ENCODE results near the gene SLC12A8.
A peak's percentile ranks its signal among the peaks of the same experiment; 100 is the strongest.

Gene SLC12A8

GRCh38 chr3:125055913-125056745 lies 156.4 kb downstream of the SLC12A8 start, which contains the start of gene HEG1:
TSS of gene HEG1 (minus strand) at chr3:125055997. CDS start at chr3:125055890, 107 bp downstream.
- peak within 1 kb of the TSS; percentile 64 for H4K8ac ChIP-seq (ENCODE audit: low read length)
- H3K18ac ChIP-seq (ENCODE audit: low read depth in 1 of 2, low read length in 2 of 2): peak within 1 kb of the TSS; percentile 88 to 90
- no peak within 1 kb of the TSS for H2AFZ ChIP-seq (ENCODE audit: low read depth, low read length)
- peaks cover 19% of the 10 kb centered on the region for H3K4me1 ChIP-seq (ENCODE audit: control insufficient read depth, insufficient read depth, low read depth, low read length)
- no peaks in the 10 kb centered on the region for H3K79me1 ChIP-seq (replicated peaks; ENCODE audit: low read length, poor library complexity, severe bottlenecking)
- H4K91ac ChIP-seq (ENCODE audit: low read length): peak within 1 kb of the TSS; percentile 70
- H3K27me3 ChIP-seq (ENCODE audit: control insufficient read depth in 1 of 2, insufficient read depth in 1 of 2, low read length in 2 of 2): no peaks in the 10 kb centered on the region
- peak within 1 kb of the TSS; percentile 54 for H2BK5ac ChIP-seq (ENCODE audit: low read depth, low read length, poor library complexity, severe bottlenecking)
- peak within 1 kb of the TSS in 1 of 2 experiments; percentile 34 for H3K23ac ChIP-seq (ENCODE audit: low read length in 2 of 2)
- H2AK5ac ChIP-seq (ENCODE audit: low read length, severe bottlenecking): no peak within 1 kb of the TSS
- peak within 1 kb of the TSS; percentile 27 to 42 for H3K4ac ChIP-seq (ENCODE audit: low read depth in 1 of 2, low read length in 2 of 2)
- peak within 1 kb of the TSS; percentile 55 for H3K27ac ChIP-seq (ENCODE audit: low read length, poor library complexity, severe bottlenecking)
- WGBS: 4% methylated on average over 35 of the region's 67 CpGs
- H3K9ac ChIP-seq (ENCODE audit: low read length): peak within 1 kb of the TSS; percentile 98
- peaks cover 0 to 10% of the 10 kb centered on the region in 2 experiments for H3K36me3 ChIP-seq (ENCODE audit: control insufficient read depth in 1 of 2, insufficient read depth in 2 of 2, low read depth in 1 of 2, low read length in 2 of 2)
- H3K14ac ChIP-seq (ENCODE audit: low read length in 2 of 2): peak within 1 kb of the TSS in 1 of 2 experiments; percentile 69
- H3K4me3 ChIP-seq (ENCODE audit: insufficient read depth in 1 of 2, low read depth in 1 of 2, low read length in 2 of 2): peak within 1 kb of the TSS; percentile 84 to 94
- peak; percentile 91 for DNase-seq
- H2BK15ac ChIP-seq (ENCODE audit: low read depth, poor library complexity, severe bottlenecking): peak within 1 kb of the TSS; percentile 83
- H3K9me3 ChIP-seq (ENCODE audit: control insufficient read depth, low read length): no peaks in the 10 kb centered on the region
- peak within 1 kb of the TSS; percentile 73 for H3K4me2 ChIP-seq (ENCODE audit: low read length, poor library complexity, severe bottlenecking)
- peak within 1 kb of the TSS in 1 of 2 experiments; percentile 45 for H2BK12ac ChIP-seq (ENCODE audit: low read length in 2 of 2)
- H2BK120ac ChIP-seq (ENCODE audit: low read depth, low read length): peak within 1 kb of the TSS; percentile 67

GRCh38 chr3:125055331-125055912 lies 157.1 kb downstream of the SLC12A8 start:
- no peak overlapping the region for H2AFZ ChIP-seq (ENCODE audit: low read depth, low read length)
- H3K4me1 ChIP-seq (ENCODE audit: control insufficient read depth, insufficient read depth, low read depth, low read length): peaks cover 20% of the 10 kb centered on the region
- H3K27me3 ChIP-seq (ENCODE audit: control insufficient read depth in 1 of 2, insufficient read depth in 1 of 2, low read length in 2 of 2): no peaks in the 10 kb centered on the region
- H3K36me3 ChIP-seq (ENCODE audit: control insufficient read depth in 1 of 2, insufficient read depth in 2 of 2, low read depth in 1 of 2, low read length in 2 of 2): peaks cover 0 to 16% of the 10 kb centered on the region in 2 experiments
- H2BK5ac ChIP-seq (ENCODE audit: low read depth, low read length, poor library complexity, severe bottlenecking): peak overlapping the region; percentile 54
- H2BK15ac ChIP-seq (ENCODE audit: low read depth, poor library complexity, severe bottlenecking): peak overlapping the region; percentile 83
- H3K14ac ChIP-seq (ENCODE audit: low read length in 2 of 2): peak overlapping the region in 1 of 2 experiments; percentile 69
- H4K8ac ChIP-seq (ENCODE audit: low read length): peak overlapping the region; percentile 64
- H3K23ac ChIP-seq (ENCODE audit: low read length in 2 of 2): peak overlapping the region in 1 of 2 experiments; percentile 34
- under 1% methylated on average over 53 of the region's 78 CpGs for WGBS
- H4K91ac ChIP-seq (ENCODE audit: low read length): peak overlapping the region; percentile 70
- peak overlapping the region; percentile 27 to 42 for H3K4ac ChIP-seq (ENCODE audit: low read depth in 1 of 2, low read length in 2 of 2)
- no peaks in the 10 kb centered on the region for H3K9me3 ChIP-seq (ENCODE audit: control insufficient read depth, low read length)
- H3K9ac ChIP-seq (ENCODE audit: low read length): peak overlapping the region; percentile 98
- peak overlapping the region; percentile 88 to 90 for H3K18ac ChIP-seq (ENCODE audit: low read depth in 1 of 2, low read length in 2 of 2)
- peaks cover under 1% of the 10 kb centered on the region for H3K79me1 ChIP-seq (replicated peaks; ENCODE audit: low read length, poor library complexity, severe bottlenecking)
- no peak for DNase-seq
- H2BK120ac ChIP-seq (ENCODE audit: low read depth, low read length): peak overlapping the region; percentile 67
- peak overlapping the region; percentile 84 to 94 for H3K4me3 ChIP-seq (ENCODE audit: insufficient read depth in 1 of 2, low read depth in 1 of 2, low read length in 2 of 2)
- peak overlapping the region in 1 of 2 experiments; percentile 45 for H2BK12ac ChIP-seq (ENCODE audit: low read length in 2 of 2)
- H2AK5ac ChIP-seq (ENCODE audit: low read length, severe bottlenecking): no peak overlapping the region
- peak overlapping the region; percentile 34 for H3K4me2 ChIP-seq (ENCODE audit: low read length, poor library complexity, severe bottlenecking)
- H3K27ac ChIP-seq (ENCODE audit: low read length, poor library complexity, severe bottlenecking): peak overlapping the region; percentile 19

- Histone ChIP-seq H3K79me1 (replicated peaks; ENCODE audit: low read length, poor library complexity, severe bottlenecking) (peaks cover 4% of the 10 kb centered on the region), H2BK120ac (ENCODE audit: low read depth, low read length) (peak overlapping the region; percentile 67), H3K9me3 (ENCODE audit: control insufficient read depth, low read length) (no peaks in the 10 kb centered on the region), H3K14ac (ENCODE audit: low read length in 2 of 2) (peak overlapping the region in 1 of 2 experiments; percentile 37), H3K23ac (ENCODE audit: low read length in 2 of 2) (no peak overlapping the region), H3K27me3 (ENCODE audit: control insufficient read depth in 1 of 2, insufficient read depth in 1 of 2, low read length in 2 of 2) (no peaks in the 10 kb centered on the region), H3K4me1 (ENCODE audit: control insufficient read depth, insufficient read depth, low read depth, low read length) (peaks cover 21% of the 10 kb centered on the region), H2BK5ac (ENCODE audit: low read depth, low read length, poor library complexity, severe bottlenecking) (no peak overlapping the region), H2AK5ac (ENCODE audit: low read length, severe bottlenecking) (no peak overlapping the region), H2BK12ac (ENCODE audit: low read length in 2 of 2) (no peak overlapping the region), H3K4me3 (ENCODE audit: insufficient read depth in 1 of 2, low read depth in 1 of 2, low read length in 2 of 2) (peak overlapping the region; percentile 84 to 94), H3K4me2 (ENCODE audit: low read length, poor library complexity, severe bottlenecking) (peak overlapping the region; percentile 34), H2BK15ac (ENCODE audit: low read depth, poor library complexity, severe bottlenecking) (no peak overlapping the region), H3K27ac (ENCODE audit: low read length, poor library complexity, severe bottlenecking) (peak overlapping the region; percentile 19), H3K36me3 (ENCODE audit: control insufficient read depth in 1 of 2, insufficient read depth in 2 of 2, low read depth in 1 of 2, low read length in 2 of 2) (peaks cover under 1 to 21% of the 10 kb centered on the region in 2 experiments), H2AFZ (ENCODE audit: low read depth, low read length) (no peak overlapping the region), H3K9ac (ENCODE audit: low read length) (peak overlapping the region; percentile 98), H3K18ac (ENCODE audit: low read depth in 1 of 2, low read length in 2 of 2) (peak overlapping the region; percentile 44 to 90), H4K91ac (ENCODE audit: low read length) (no peak overlapping the region), H4K8ac (ENCODE audit: low read length) (no peak overlapping the region), H3K4ac (ENCODE audit: low read depth in 1 of 2, low read length in 2 of 2) (peak overlapping the region in 1 of 2 experiments; percentile 3)
- 7% methylated on average over 15 of the region's 17 CpGs for WGBS
- peak; percentile 89 for DNase-seq
Observed at GRCh38 chr3:125054449-125055329, 157.9 kb downstream of the SLC12A8 start.

All from mesenchymal stem cell (in vitro differentiated cells and primary cell).